GM15510 (cell line): ENCODE results near the gene STRA6.

Source experiments
- POLR2A ChIP-seq: IDR thresholded peaks from 3 replicates; pipeline ENCODE4 v1.6.1; 2011; ENCODE audit warnings: borderline replicate concordance; ENCODE audit not compliant: insufficient read length; ENCODE audit errors: extremely low read depth

The STRA6 gene

GRCh38 chr15:74172701-74173379 lies 29.7 kb downstream of the STRA6 start:
- TF ChIP-seq POLR2A: no peak

GRCh38 chr15:74171965-74172541 lies 30.5 kb downstream of the STRA6 start:
- TF ChIP-seq POLR2A: no peak

- no peak for TF ChIP-seq POLR2A
These were observed 31.6 kb downstream of the STRA6 start for GRCh38 chr15:74170875-74171578.

- TF ChIP-seq POLR2A: no peak
These were observed 32.3 kb downstream of the STRA6 start for GRCh38 chr15:74170071-74170844.

GRCh38 chr15:74168711-74169126 lies 33.9 kb downstream of the STRA6 start:
- no peak for TF ChIP-seq POLR2A

GRCh38 chr15:74167891-74168331 lies 34.7 kb downstream of the STRA6 start:
- no peak for TF ChIP-seq POLR2A

GRCh38 chr15:74165461-74165860 lies 37.1 kb downstream of the STRA6 start:
- no peak for TF ChIP-seq POLR2A

- TF ChIP-seq POLR2A: no peak
These were observed 42.8 kb downstream of the STRA6 start for GRCh38 chr15:74159773-74160172.

- no peak for TF ChIP-seq POLR2A
These were observed 43.5 kb downstream of the STRA6 start for GRCh38 chr15:74158855-74159650.

- TF ChIP-seq POLR2A: no peak
These were observed 44.4 kb downstream of the STRA6 start for GRCh38 chr15:74157868-74158827.

- TF ChIP-seq POLR2A: no peak
These were observed 45.7 kb downstream of the STRA6 start for GRCh38 chr15:74156678-74157411.

GRCh38 chr15:74155766-74156417 lies 46.7 kb downstream of the STRA6 start:
- TF ChIP-seq POLR2A: no peak

GRCh38 chr15:74147051-74147450 lies 55.5 kb downstream of the STRA6 start:
- no peak for TF ChIP-seq POLR2A
